H9 (cell line): ENCODE measurements around the gene ARHGEF7. TPM values are rescaled to one million over a fixed set of nuclear protein-coding genes. Genes with fewer than 3 reads are reported as not detected.
A peak's percentile ranks its signal among the peaks of the same experiment; 100 is the strongest.

Source experiments
- DNase-seq: peaks from one replicate; pipeline ENCODE4 v3.0.0-alpha.2; 2017
- H2AFZ ChIP-seq: one replicate; pipeline ENCODE4 v1.6.1; 2013; ENCODE audit warnings: mild to moderate bottlenecking, low read length, control low read depth, moderate library complexity
- H2AK5ac ChIP-seq: 2 replicates; pipeline ENCODE4 v1.6.1; 2013; ENCODE audit warnings: low read length, control low read depth, mixed read lengths; ENCODE audit not compliant: insufficient read length
- H2BK120ac ChIP-seq: one replicate; pipeline ENCODE4 v1.6.1; 2013; ENCODE audit warnings: low read depth, mild to moderate bottlenecking, low read length, control low read depth, inconsistent platforms; ENCODE audit not compliant: poor library complexity, severe bottlenecking
- H2BK12ac ChIP-seq: 2 replicates; pipeline ENCODE4 v1.6.1; 2013; ENCODE audit warnings: low read length, control low read depth, mixed read lengths, low read depth; ENCODE audit not compliant: insufficient read length
- H2BK15ac ChIP-seq: 2 replicates; pipeline ENCODE4 v1.6.1; 2013; ENCODE audit warnings: low read depth, low read length, control low read depth
- H2BK20ac ChIP-seq: one replicate; pipeline ENCODE4 v1.6.1; 2013; ENCODE audit warnings: low read depth, mild to moderate bottlenecking, low read length, control low read depth, inconsistent platforms; ENCODE audit not compliant: poor library complexity, severe bottlenecking
- H2BK5ac ChIP-seq: 2 replicates; pipeline ENCODE4 v1.6.1; 2013; ENCODE audit warnings: low read length, control low read depth, mixed read lengths; ENCODE audit not compliant: insufficient read length
- H3K14ac ChIP-seq: 2 replicates; pipeline ENCODE4 v1.6.1; 2013; ENCODE audit warnings: low read length, control low read depth; ENCODE audit not compliant: insufficient read depth
- H3K18ac ChIP-seq: 2 replicates; pipeline ENCODE4 v1.6.1; 2013; ENCODE audit warnings: low read depth, mild to moderate bottlenecking, mixed read lengths, low read length, control low read depth; ENCODE audit not compliant: insufficient read length
- H3K23ac ChIP-seq: 2 replicates; pipeline ENCODE4 v1.6.1; 2013; ENCODE audit warnings: low read length, control low read depth, mixed read lengths, low read depth; ENCODE audit not compliant: insufficient read length
- H3K23me2 ChIP-seq: 2 replicates; pipeline ENCODE4 v1.6.1; 2013; ENCODE audit warnings: low read depth, mild to moderate bottlenecking, mixed read lengths, low read length, control low read depth; ENCODE audit not compliant: insufficient read length, poor library complexity, severe bottlenecking
- H3K27ac ChIP-seq: 2 replicates; pipeline ENCODE4 v1.5.1; 2013; ENCODE audit warnings: low read length, control low read depth, mixed read lengths, low read depth; ENCODE audit not compliant: insufficient read length
- H3K27me3 ChIP-seq: 2 replicates; pipeline ENCODE4 v1.6.1; 2013; ENCODE audit warnings: low read length, control low read depth, inconsistent platforms; ENCODE audit not compliant: insufficient read depth
- H3K4ac ChIP-seq: 2 replicates; pipeline ENCODE4 v1.6.1; 2013; ENCODE audit warnings: low read depth, mild to moderate bottlenecking, control low read depth, inconsistent platforms, low read length, moderate library complexity
- H3K4me1 ChIP-seq: 2 replicates; pipeline ENCODE4 v1.6.1; 2013; ENCODE audit warnings: low read length, control low read depth, inconsistent platforms; ENCODE audit not compliant: insufficient read depth
- H3K4me2 ChIP-seq: 2 replicates; pipeline ENCODE4 v1.6.1; 2013; ENCODE audit warnings: low read length, control low read depth, mixed read lengths; ENCODE audit not compliant: insufficient read length, insufficient read depth
- H3K56ac ChIP-seq: 2 replicates; pipeline ENCODE4 v1.6.1; 2013; ENCODE audit warnings: low read depth, mild to moderate bottlenecking, mixed read lengths, low read length, control low read depth; ENCODE audit not compliant: insufficient read length
- H3K79me1 ChIP-seq: 2 replicates; pipeline ENCODE4 v1.6.1; 2013; ENCODE audit warnings: low read depth, mild to moderate bottlenecking, moderate library complexity, low read length, control low read depth, inconsistent platforms; ENCODE audit not compliant: insufficient read depth, poor library complexity, severe bottlenecking
- H3K79me2 ChIP-seq: 2 replicates; pipeline ENCODE4 v1.6.1; 2013; ENCODE audit warnings: low read length, control low read depth, inconsistent platforms; ENCODE audit not compliant: insufficient read depth
- H3K9ac ChIP-seq: 2 replicates; pipeline ENCODE4 v1.6.1; 2013; ENCODE audit warnings: low read length, control low read depth, mixed read lengths; ENCODE audit not compliant: insufficient read length; ENCODE audit errors: extremely low read depth
- H3K9me3 ChIP-seq: one replicate; pipeline ENCODE4 v1.6.1; 2013; ENCODE audit warnings: low read depth, low read length, inconsistent platforms; ENCODE audit not compliant: control insufficient read depth
- H3T11ph ChIP-seq: one replicate; pipeline ENCODE4 v1.6.1; 2013; ENCODE audit warnings: mild to moderate bottlenecking, low read length, control low read depth, inconsistent platforms
- H4K20me1 ChIP-seq: one replicate; pipeline ENCODE4 v1.6.1; 2013; ENCODE audit not compliant: control insufficient read depth, insufficient read length, insufficient read depth
- H4K5ac ChIP-seq: 2 replicates; pipeline ENCODE4 v1.6.1; 2013; ENCODE audit warnings: low read depth, mild to moderate bottlenecking, mixed read lengths, low read length, control low read depth; ENCODE audit not compliant: insufficient read length
- H4K8ac ChIP-seq: replicated peaks from 2 replicates; pipeline ENCODE4 v1.6.1; 2013; ENCODE audit warnings: low read length, control low read depth, mixed read lengths, low read depth; ENCODE audit not compliant: insufficient read length
- H4K91ac ChIP-seq: 2 replicates; pipeline ENCODE4 v1.6.1; 2013; ENCODE audit warnings: low read depth, mild to moderate bottlenecking, moderate library complexity, mixed read lengths, low read length, control low read depth; ENCODE audit not compliant: insufficient read length
- H3K27ac Mint-ChIP-seq, 3 experiments: 2 replicates in 2 of 3; 3 replicates in 1 of 3; pipeline ENCODE4 v1.8.0; 2020 to 2021; ENCODE audit warnings: mixed read lengths in 3 of 3, mild to moderate bottlenecking in 1 of 3, moderate library complexity in 1 of 3
- H3K27me3 Mint-ChIP-seq: 2 replicates; pipeline ENCODE4 v1.8.0; 2021; ENCODE audit warnings: low read depth, mild to moderate bottlenecking, moderate library complexity, mixed read lengths
- H3K36me3 Mint-ChIP-seq, 3 experiments: 2 replicates in 2 of 3; 3 replicates in 1 of 3; pipeline ENCODE4 v1.8.0; 2020 to 2021; ENCODE audit warnings: low read depth in 3 of 3, mixed read lengths in 3 of 3; ENCODE audit not compliant: insufficient read depth in 1 of 3
- H3K4me1 Mint-ChIP-seq, 2 experiments: 2 replicates each; pipeline ENCODE4 v1.8.0; 2020; ENCODE audit warnings: mixed read lengths in 2 of 2
- H3K4me3 Mint-ChIP-seq, 2 experiments: 2 replicates in 1 of 2; 3 replicates in 1 of 2; pipeline ENCODE4 v1.8.0; 2020 to 2021; ENCODE audit warnings: mild to moderate bottlenecking in 2 of 2, mixed read lengths in 2 of 2, moderate library complexity in 1 of 2
- H3K9me3 Mint-ChIP-seq, 2 experiments: 2 replicates in 1 of 2; 3 replicates in 1 of 2; pipeline ENCODE4 v1.8.0; 2020; ENCODE audit warnings: mild to moderate bottlenecking in 2 of 2, mixed read lengths in 2 of 2, moderate library complexity in 1 of 2
- WGBS: extraction: QIAGEN DNeasy Blood & Tissue Kit; methylation state at CpG from one replicate; pipeline ENCODE4 v1.1.7; 2013; ENCODE audit warnings: missing lambda C conversion rate, low lambda C conversion rate, mixed read lengths; ENCODE audit not compliant: insufficient read length; ENCODE audit errors: extremely low coverage; 5-methylcytosine and 5-hydroxymethylcytosine counted together
- total RNA-seq: library from RNA; stranded (reverse); gene quantifications from 2 replicates; pipeline ENCODE4 v1.2.1, GENCODE V29; 2021
- TF ChIP-seq, protein P1 (sequence below): fragments of 200-600 bp; sonication (generic); conservative IDR thresholded peaks from 3 replicates; pipeline ENCODE4 v1.8.0; 2021; ENCODE audit warnings: antibody characterized with exemption, mild to moderate bottlenecking

The ARHGEF7 gene
- total RNA-seq, 1 experiment from 2014 or later: 51.9 TPM

GRCh38 chr13:111326621-111326965 is 211.5 kb downstream of the ARHGEF7 start:
- H3K9ac ChIP-seq: no peak overlapping the region
- H3K4me2 ChIP-seq: no peak overlapping the region
- H3K27ac Mint-ChIP-seq: no peak overlapping the region
- no peak overlapping the region for H2BK12ac ChIP-seq
- no peak overlapping the region for H2BK5ac ChIP-seq
- H3K4ac ChIP-seq: no peak overlapping the region
- H3K9me3 ChIP-seq: no peaks in the 10 kb centered on the region
- H4K5ac ChIP-seq: no peak overlapping the region
- no peaks in the 10 kb centered on the region for H3K79me2 ChIP-seq
- H3K9me3 Mint-ChIP-seq: no peaks in the 10 kb centered on the region; a peak in 1 of 5 replicates
- H4K20me1 ChIP-seq: no peaks in the 10 kb centered on the region
- no peak overlapping the region; the same call in 1 of the 2 replicates for H3K14ac ChIP-seq
- no peak overlapping the region for H2BK15ac ChIP-seq
- DNase-seq: peak; percentile 24
- H3T11ph ChIP-seq: no peak overlapping the region
- no peak overlapping the region for H3K56ac ChIP-seq
- no peaks in the 10 kb centered on the region for H3K4me1 ChIP-seq
- H3K4me3 Mint-ChIP-seq: no peak overlapping the region
- no peak overlapping the region for H2AK5ac ChIP-seq
- no peak overlapping the region for H4K91ac ChIP-seq
- H3K27me3 Mint-ChIP-seq: peaks cover 4% of the 10 kb centered on the region
- H3K27ac ChIP-seq: no peak overlapping the region
- H2AFZ ChIP-seq: no peak overlapping the region
- H4K8ac ChIP-seq: no peak overlapping the region
- TF ChIP-seq, protein P1, sequence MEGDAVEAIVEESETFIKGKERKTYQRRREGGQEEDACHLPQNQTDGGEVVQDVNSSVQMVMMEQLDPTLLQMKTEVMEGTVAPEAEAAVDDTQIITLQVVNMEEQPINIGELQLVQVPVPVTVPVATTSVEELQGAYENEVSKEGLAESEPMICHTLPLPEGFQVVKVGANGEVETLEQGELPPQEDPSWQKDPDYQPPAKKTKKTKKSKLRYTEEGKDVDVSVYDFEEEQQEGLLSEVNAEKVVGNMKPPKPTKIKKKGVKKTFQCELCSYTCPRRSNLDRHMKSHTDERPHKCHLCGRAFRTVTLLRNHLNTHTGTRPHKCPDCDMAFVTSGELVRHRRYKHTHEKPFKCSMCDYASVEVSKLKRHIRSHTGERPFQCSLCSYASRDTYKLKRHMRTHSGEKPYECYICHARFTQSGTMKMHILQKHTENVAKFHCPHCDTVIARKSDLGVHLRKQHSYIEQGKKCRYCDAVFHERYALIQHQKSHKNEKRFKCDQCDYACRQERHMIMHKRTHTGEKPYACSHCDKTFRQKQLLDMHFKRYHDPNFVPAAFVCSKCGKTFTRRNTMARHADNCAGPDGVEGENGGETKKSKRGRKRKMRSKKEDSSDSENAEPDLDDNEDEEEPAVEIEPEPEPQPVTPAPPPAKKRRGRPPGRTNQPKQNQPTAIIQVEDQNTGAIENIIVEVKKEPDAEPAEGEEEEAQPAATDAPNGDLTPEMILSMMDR: no peak
- H2BK120ac ChIP-seq: no peak overlapping the region
- H3K23me2 ChIP-seq: no peaks in the 10 kb centered on the region
- no peaks in the 10 kb centered on the region for H3K79me1 ChIP-seq
- H2BK20ac ChIP-seq: no peak overlapping the region
- peaks cover 5 to 7% of the 10 kb centered on the region in 2 experiments; a peak in 2 of 4 replicates for H3K4me1 Mint-ChIP-seq
- H3K18ac ChIP-seq: no peak overlapping the region
- no CpG with 5 or more reads among the region's 15 CpGs for WGBS
- H3K27me3 ChIP-seq: no peaks in the 10 kb centered on the region
- H3K23ac ChIP-seq: no peak overlapping the region
- H3K36me3 Mint-ChIP-seq: no peaks in the 10 kb centered on the region
